ENCODE measurements around the gene MORN5. TPM values are rescaled to one million over a fixed set of nuclear protein-coding genes. Genes with fewer than 3 reads are reported as not detected.

MORN5 gene
- total and polyA plus RNA-seq, 9 of the 15 experiments (the other 6 are each of a cell fraction or from before 2014, with no cell fraction given): not detected

DNA sequence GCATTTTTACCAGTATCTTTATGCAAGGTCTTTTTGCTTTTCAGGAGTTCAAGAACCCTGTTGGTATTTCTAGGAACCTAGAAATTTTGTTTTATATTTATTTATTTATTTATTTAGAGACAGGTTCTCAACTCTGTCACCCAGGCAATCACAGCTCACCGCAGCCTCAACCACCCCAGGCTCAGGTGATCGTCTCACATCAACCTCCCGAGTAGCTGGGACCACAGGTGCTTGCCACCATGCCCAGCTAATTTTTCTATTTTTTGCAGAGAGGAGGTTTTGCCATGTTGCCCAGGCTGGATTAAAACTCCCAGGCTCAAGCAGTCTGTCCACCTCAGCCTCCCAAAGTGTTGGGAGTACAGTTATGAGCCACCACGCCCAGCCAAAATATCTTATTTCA lies 36.2 kb downstream of the MORN5 start (continued):
- TF ChIP-seq ZNF436 (CRISPR knock-in tag; IDR thresholded peaks at IDR 0.05): no peak
- no peak for TF ChIP-seq DACH1 (IDR thresholded peaks at IDR 0.05; ENCODE audit: partially characterized antibody)
- no peak for TF ChIP-seq ZNF165 (CRISPR knock-in tag; IDR thresholded peaks at IDR 0.05; ENCODE audit: borderline replicate concordance)
- TF ChIP-seq PCBP1 (IDR thresholded peaks at IDR 0.05; ENCODE audit: low read depth, low read length, poor library complexity, severe bottlenecking): no peak
- no peak for TF ChIP-seq WHSC1 (IDR thresholded peaks at IDR 0.05; ENCODE audit: low read length)

DNA sequence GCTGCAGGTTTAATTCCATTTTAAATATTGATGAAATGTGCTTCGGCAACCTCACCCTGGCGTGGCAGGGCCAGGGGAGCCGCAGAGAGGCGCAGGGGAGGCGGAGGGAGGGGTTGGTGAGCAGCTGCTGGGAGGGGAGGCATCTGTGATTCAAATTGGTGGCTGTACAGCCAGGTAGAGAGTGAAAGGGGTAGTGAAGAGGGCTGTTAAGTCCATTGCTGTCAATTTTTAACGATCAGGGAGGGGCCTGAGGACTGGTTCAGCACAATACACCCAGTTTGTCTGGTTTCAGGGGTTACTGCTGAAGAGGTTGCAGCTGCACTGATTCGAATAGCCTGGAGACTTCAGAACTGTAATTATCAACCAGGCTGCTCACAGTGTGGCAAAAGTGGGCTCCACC lies 37.7 kb downstream of the MORN5 start:
- H3K4me2 ChIP-seq (ENCODE audit: insufficient read depth, low read length): no peak overlapping the region

More for the DNA sequence above, 37.7 kb downstream of the MORN5 start:
- Histone ChIP-seq H3K9me1 (ENCODE audit: control insufficient read depth, insufficient read depth, low read length) (peaks cover 2% of the 10 kb centered on the region), H3K79me2 (ENCODE audit: control insufficient read depth, insufficient read depth, low read length) (no peaks in the 10 kb centered on the region), H3K27me3 (ENCODE audit: control insufficient read depth in 2 of 2, insufficient read depth in 2 of 2, low read length in 2 of 2) (no peaks in the 10 kb centered on the region), H2AFZ (ENCODE audit: low read depth, low read length) (no peak overlapping the region), H4K20me1 (replicated peaks; ENCODE audit: control insufficient read depth, insufficient read depth, low read length) (no peaks in the 10 kb centered on the region), H3K27ac (ENCODE audit: extremely low read depth, low read depth, low read length) (no peak overlapping the region), H3K4me3 (no peak overlapping the region), H3K9ac (ENCODE audit: insufficient read depth in 1 of 2, low read depth in 2 of 2, low read length in 2 of 2) (no peak overlapping the region), H3K4me1 (replicated peaks in 1 of 2; ENCODE audit: control insufficient read depth in 2 of 2, insufficient read depth in 2 of 2, low read length in 2 of 2) (no peaks in the 10 kb centered on the region), H3K9me3 (replicated peaks; ENCODE audit: control insufficient read depth, insufficient read depth, low read depth, low read length) (no peaks in the 10 kb centered on the region), H3K36me3 (ENCODE audit: control insufficient read depth, insufficient read depth, low read length) (peaks cover 5% of the 10 kb centered on the region; the same call in 2 of the 3 replicates)
- FAIRE-seq (no peak), DNase-seq (ENCODE audit: extremely low read depth in 1 of 4, low spot score in 3 of 4) (no peak), ATAC-seq (no peak)
- POLR2A ChIA-PET: interaction anchor here (1.0 kb wide), 1 partner anchor 10 kb away, joined by 3 read pairs; no protein-coding TSS in a partner anchor
- no peak for TF ChIP-seq FOXK1 (CRISPR knock-in tag; IDR thresholded peaks at IDR 0.05; ENCODE audit: borderline replicate concordance)
- no peak for TF ChIP-seq ZNF280A (IDR thresholded peaks at IDR 0.05; ENCODE audit: low read depth, partially characterized antibody)
- TF ChIP-seq USF2 (CRISPR knock-in tag; IDR thresholded peaks at IDR 0.05): no peak
- TF ChIP-seq, protein P1, sequence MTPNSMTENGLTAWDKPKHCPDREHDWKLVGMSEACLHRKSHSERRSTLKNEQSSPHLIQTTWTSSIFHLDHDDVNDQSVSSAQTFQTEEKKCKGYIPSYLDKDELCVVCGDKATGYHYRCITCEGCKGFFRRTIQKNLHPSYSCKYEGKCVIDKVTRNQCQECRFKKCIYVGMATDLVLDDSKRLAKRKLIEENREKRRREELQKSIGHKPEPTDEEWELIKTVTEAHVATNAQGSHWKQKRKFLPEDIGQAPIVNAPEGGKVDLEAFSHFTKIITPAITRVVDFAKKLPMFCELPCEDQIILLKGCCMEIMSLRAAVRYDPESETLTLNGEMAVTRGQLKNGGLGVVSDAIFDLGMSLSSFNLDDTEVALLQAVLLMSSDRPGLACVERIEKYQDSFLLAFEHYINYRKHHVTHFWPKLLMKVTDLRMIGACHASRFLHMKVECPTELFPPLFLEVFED (CRISPR knock-in tag; conservative IDR thresholded peaks at IDR 0.05): no peak
- TF ChIP-seq MCM2 (IDR thresholded peaks at IDR 0.05; ENCODE audit: low read depth): no peak
- 60% methylated on average over 7 of the region's 7 CpGs for WGBS (ENCODE audit: insufficient coverage, low coverage, missing lambda C conversion rate)
- in situ Hi-C loops (cut with MboI) (no loop called here), intact Hi-C loops (cut with micrococcal nuclease) (no loop called here)
- CTCF ChIA-PET (ENCODE audit: low intra/inter-chr PET ratio): no interaction called here
- no TSS peak for BruUV-seq (replicated peaks)

Measured in K562 (cell line).